Ectodermal cell (in vitro differentiated cells): ENCODE measurements around the gene RASL12.

Experiments
- H3K27ac ChIP-seq: 2 replicates; pipeline ENCODE4 v1.7.0; 2013; ENCODE audit warnings: mild to moderate bottlenecking, low read depth, low read length; ENCODE audit not compliant: insufficient read depth, poor library complexity, severe bottlenecking
- H3K27me3 ChIP-seq: 2 replicates; pipeline ENCODE4 v1.7.0; 2013; ENCODE audit warnings: mild to moderate bottlenecking, low read length; ENCODE audit not compliant: insufficient read depth, control insufficient read depth, poor library complexity, severe bottlenecking
- H3K36me3 ChIP-seq: one replicate; pipeline ENCODE4 v1.7.0; 2013; ENCODE audit warnings: low read length; ENCODE audit not compliant: control insufficient read depth, insufficient read depth
- H3K4me1 ChIP-seq: one replicate; pipeline ENCODE4 v1.7.0; 2013; ENCODE audit warnings: low read length; ENCODE audit not compliant: control insufficient read depth, insufficient read depth
- H3K4me3 ChIP-seq: 2 replicates; pipeline ENCODE4 v1.7.0; 2013; ENCODE audit warnings: low read depth, low read length, control low read depth; ENCODE audit not compliant: insufficient read depth
- H3K9me3 ChIP-seq: 2 replicates; pipeline ENCODE4 v1.7.0; 2013; ENCODE audit warnings: mild to moderate bottlenecking, low read length, moderate library complexity; ENCODE audit not compliant: control insufficient read depth
- WGBS, 2 experiments: methylation state at CpG; one replicate each; pipeline ENCODE4 v1.1.7; 2013; ENCODE audit warnings: missing lambda C conversion rate in 2 of 2; 5-methylcytosine and 5-hydroxymethylcytosine counted together

The RASL12 gene

GRCh38 chr15:65092911-65093792 lies 25.4 kb upstream of the RASL12 start:
- 93% methylated on average over 17 of the region's 17 CpGs for WGBS, 2 experiments
- Histone ChIP-seq H3K4me3 (no peak overlapping the region), H3K36me3 (no peaks in the 10 kb centered on the region), H3K9me3 (no peaks in the 10 kb centered on the region), H3K27me3 (no peaks in the 10 kb centered on the region), H3K27ac (no peak overlapping the region), H3K4me1 (peaks cover 13% of the 10 kb centered on the region)

- WGBS, 2 experiments: 87 to 90% methylated on average over 12 of the region's 12 CpGs
- peaks cover under 1% of the 10 kb centered on the region for H3K27me3 ChIP-seq
- no peak overlapping the region for H3K27ac ChIP-seq
- H3K4me1 ChIP-seq: peaks cover 22% of the 10 kb centered on the region
- no peak overlapping the region for H3K4me3 ChIP-seq
- H3K36me3 ChIP-seq: no peaks in the 10 kb centered on the region
- no peaks in the 10 kb centered on the region for H3K9me3 ChIP-seq
Observed at GRCh38 chr15:65091946-65092770, 24.4 kb upstream of the RASL12 start.

- no peak overlapping the region for H3K27ac ChIP-seq
- H3K9me3 ChIP-seq: no peaks in the 10 kb centered on the region
- no peak overlapping the region for H3K4me3 ChIP-seq
- no peaks in the 10 kb centered on the region for H3K36me3 ChIP-seq
- 74 to 82% methylated on average over 5 of the region's 5 CpGs for whole genome bisulfite sequencing, 2 experiments
- peaks cover 38% of the 10 kb centered on the region for H3K4me1 ChIP-seq
- H3K27me3 ChIP-seq: peaks cover 25% of the 10 kb centered on the region
Observed at GRCh38 chr15:65089206-65089824, 21.5 kb upstream of the RASL12 start.

GRCh38 chr15:65088643-65089021 lies 20.8 kb upstream of the RASL12 start:
- Histone ChIP-seq H3K4me1 (peaks cover 44% of the 10 kb centered on the region), H3K9me3 (no peaks in the 10 kb centered on the region), H3K36me3 (no peaks in the 10 kb centered on the region), H3K4me3 (no peak overlapping the region), H3K27ac (no peak overlapping the region), H3K27me3 (peaks cover 26% of the 10 kb centered on the region)
- 81% methylated on average over 6 of the region's 6 CpGs for WGBS, 2 experiments

GRCh38 chr15:65087873-65088642 lies 20.3 kb upstream of the RASL12 start:
- H3K27me3 ChIP-seq: peaks cover 26% of the 10 kb centered on the region
- H3K4me3 ChIP-seq: no peak overlapping the region
- no peaks in the 10 kb centered on the region for H3K36me3 ChIP-seq
- WGBS, 2 experiments: 92 to 93% methylated on average over 13 of the region's 13 CpGs
- no peak overlapping the region for H3K27ac ChIP-seq
- H3K4me1 ChIP-seq: peaks cover 49% of the 10 kb centered on the region
- no peaks in the 10 kb centered on the region for H3K9me3 ChIP-seq

- H3K27ac ChIP-seq: no peak overlapping the region
Observed at GRCh38 chr15:65087411-65087810, 19.6 kb upstream of the RASL12 start.

GRCh38 chr15:65086680-65087111 lies 18.9 kb upstream of the RASL12 start:
- Histone ChIP-seq H3K27me3 (peaks cover 34% of the 10 kb centered on the region), H3K36me3 (no peaks in the 10 kb centered on the region), H3K27ac (no peak overlapping the region), H3K9me3 (no peaks in the 10 kb centered on the region), H3K4me1 (peaks cover 62% of the 10 kb centered on the region), H3K4me3 (no peak overlapping the region)
- 81 to 82% methylated on average over 6 of the region's 6 CpGs for WGBS, 2 experiments

More at GRCh38 chr15:65087411-65087810, 19.6 kb upstream of the RASL12 start:
- Histone ChIP-seq H3K4me3 (no peak overlapping the region), H3K9me3 (no peaks in the 10 kb centered on the region), H3K4me1 (peaks cover 55% of the 10 kb centered on the region), H3K27me3 (peaks cover 27% of the 10 kb centered on the region), H3K36me3 (no peaks in the 10 kb centered on the region)
- 84 to 86% methylated on average over 3 of the region's 3 CpGs for WGBS, 2 experiments

- H3K4me1 ChIP-seq: peaks cover 65% of the 10 kb centered on the region
- WGBS, 2 experiments: 91 to 94% methylated on average over 6 of the region's 6 CpGs
Observed at GRCh38 chr15:65085990-65086679, 18.3 kb upstream of the RASL12 start.

GRCh38 chr15:65085207-65085753 lies 17.5 kb upstream of the RASL12 start:
- Histone ChIP-seq H3K36me3 (no peaks in the 10 kb centered on the region), H3K4me3 (no peak overlapping the region), H3K4me1 (peaks cover 67% of the 10 kb centered on the region), H3K27me3 (peaks cover 47% of the 10 kb centered on the region), H3K27ac (no peak overlapping the region), H3K9me3 (no peaks in the 10 kb centered on the region)
- WGBS, 2 experiments: 89% methylated on average over 8 of the region's 8 CpGs

More at GRCh38 chr15:65085990-65086679, 18.3 kb upstream of the RASL12 start:
- no peaks in the 10 kb centered on the region for H3K36me3 ChIP-seq
- H3K27ac ChIP-seq: no peak overlapping the region
- no peaks in the 10 kb centered on the region for H3K9me3 ChIP-seq
- H3K4me3 ChIP-seq: no peak overlapping the region
- H3K27me3 ChIP-seq: peaks cover 39% of the 10 kb centered on the region
